Measurements from ENCODE around the gene AMPD2.

The AMPD2 gene

GRCh38 chr1:109618661-109619575, 719 bp upstream of the AMPD2 start:
- DNase-seq: no peak

GRCh38 chr1:109620401-109620791, 759 bp downstream of the AMPD2 start:
- no peak for DNase-seq

- DNase-seq: peak; percentile 99
These were observed 1.2 kb downstream of the AMPD2 start for GRCh38 chr1:109620841-109621286.

GRCh38 chr1:109621379-109622136, 1.9 kb downstream of the AMPD2 start:
- no peak for DNase-seq

GRCh38 chr1:109622137-109622892, 2.7 kb downstream of the AMPD2 start:
- DNase-seq: no peak

GRCh38 chr1:109622895-109623294, 3.3 kb downstream of the AMPD2 start:
- no peak for DNase-seq

- DNase-seq: no peak
These were observed 4.0 kb downstream of the AMPD2 start for GRCh38 chr1:109623601-109624161.

GRCh38 chr1:109624201-109625010, 4.8 kb downstream of the AMPD2 start:
- no peak for DNase-seq

GRCh38 chr1:109625176-109625575, 5.5 kb downstream of the AMPD2 start:
- no peak for DNase-seq

- no peak for DNase-seq
These were observed 6.2 kb downstream of the AMPD2 start for GRCh38 chr1:109625601-109626560.

- DNase-seq: no peak
These were observed 7.2 kb downstream of the AMPD2 start for GRCh38 chr1:109626682-109627408.

GRCh38 chr1:109627692-109628399, 8.2 kb downstream of the AMPD2 start:
- no peak for DNase-seq

GRCh38 chr1:109628540-109629321, 9.1 kb downstream of the AMPD2 start:
- no peak for DNase-seq

GRCh38 chr1:109629372-109630030, 9.9 kb downstream of the AMPD2 start:
- no peak for DNase-seq

- peak; percentile 48 for DNase-seq
These were observed 10.7 kb downstream of the AMPD2 start for GRCh38 chr1:109630081-109630897.

- DNase-seq: no peak
These were observed 11.4 kb downstream of the AMPD2 start for GRCh38 chr1:109630898-109631512.
